SK-N-SH treated with all-trans-retinoic acid at 6 μM for 48 hours (cell line): ENCODE measurements around the gene BAIAP3.

Experiments
- ATAC-seq: fragments of 200-7000 bp; cut with Tn5 transposase; 3 replicates; pipeline ENCODE4 v1.9.1; 2020; ENCODE audit warnings: mild to moderate bottlenecking, moderate library complexity
- ARNTL ChIP-seq: fragments of 450-650 bp; formaldehyde crosslinking; IDR thresholded peaks from 2 replicates; pipeline ENCODE4 v1.5.0; 2020; ENCODE audit warnings: low read depth, mild to moderate bottlenecking, moderate library complexity, borderline replicate concordance
- BACH2 ChIP-seq: fragments of 250-450 bp; sonication (Bioruptor Pico); IDR thresholded peaks from 2 replicates; pipeline ENCODE4 v1.9.0; 2021; ENCODE audit warnings: mild to moderate bottlenecking, borderline replicate concordance
- CSDC2 ChIP-seq: fragments of 250-450 bp; sonication (Bioruptor Pico); IDR thresholded peaks from 2 replicates; pipeline ENCODE4 v1.5.0; 2020; ENCODE audit warnings: mild to moderate bottlenecking, moderate library complexity
- ESRRG ChIP-seq: fragments of 250-450 bp; sonication (Bioruptor Pico); IDR thresholded peaks from 2 replicates; pipeline ENCODE4 v1.6.1; 2021; ENCODE audit warnings: mild to moderate bottlenecking
- GLIS3 ChIP-seq: fragments of 250-450 bp; sonication (Bioruptor Pico); IDR thresholded peaks from 2 replicates; pipeline ENCODE4 v1.5.0; 2020; ENCODE audit warnings: mild to moderate bottlenecking, moderate library complexity
- ISL1 ChIP-seq: fragments of 250-450 bp; sonication (Bioruptor Pico); IDR thresholded peaks from 2 replicates; pipeline ENCODE4 v2.1.2; 2022; ENCODE audit warnings: mild to moderate bottlenecking, moderate library complexity
- OSR1 ChIP-seq: fragments of 250-450 bp; sonication (Bioruptor Pico); IDR thresholded peaks from 2 replicates; pipeline ENCODE4 v1.8.0; 2022; ENCODE audit warnings: moderate library complexity, mild to moderate bottlenecking, inconsistent platforms
- PPARA ChIP-seq: fragments of 250-450 bp; sonication (Bioruptor Pico); IDR thresholded peaks from 2 replicates; pipeline ENCODE4 v1.5.0; 2020; ENCODE audit warnings: mild to moderate bottlenecking, borderline replicate concordance
- RARB ChIP-seq: fragments of 250-450 bp; sonication (Bioruptor Pico); IDR thresholded peaks from 2 replicates; pipeline ENCODE4 v1.8.0; 2021; ENCODE audit warnings: mild to moderate bottlenecking, moderate library complexity
- SNAI2 ChIP-seq: fragments of 250-450 bp; sonication (Bioruptor Pico); IDR thresholded peaks from 2 replicates; pipeline ENCODE4 v1.5.0; 2020; ENCODE audit warnings: mild to moderate bottlenecking, moderate library complexity
- TCF4 ChIP-seq: fragments of 250-450 bp; sonication (Bioruptor Pico); IDR thresholded peaks from 2 replicates; pipeline ENCODE4 v1.8.0; 2021; ENCODE audit warnings: mild to moderate bottlenecking, moderate library complexity, borderline replicate concordance
- TOX ChIP-seq: fragments of 250-450 bp; sonication (Bioruptor Pico); IDR thresholded peaks from 2 replicates; pipeline ENCODE4 v1.8.0; 2021; ENCODE audit warnings: mild to moderate bottlenecking, moderate library complexity, borderline replicate concordance
- ZC3H10 ChIP-seq: fragments of 250-450 bp; sonication (Bioruptor Pico); IDR thresholded peaks from 2 replicates; pipeline ENCODE4 v1.5.1; 2021; ENCODE audit warnings: mild to moderate bottlenecking, moderate library complexity
- ZFP3 ChIP-seq: fragments of 250-450 bp; sonication (Bioruptor Pico); IDR thresholded peaks from 2 replicates; pipeline ENCODE4 v1.5.0; 2020; ENCODE audit warnings: mild to moderate bottlenecking, moderate library complexity
- ZFP30 ChIP-seq: fragments of 450-650 bp; formaldehyde crosslinking; IDR thresholded peaks from 2 replicates; pipeline ENCODE4 v1.5.0; 2022; ENCODE audit warnings: mild to moderate bottlenecking, moderate library complexity
- ZNF565 ChIP-seq: fragments of 450-650 bp; formaldehyde crosslinking; conservative IDR thresholded peaks from 2 replicates; pipeline ENCODE4 v1.5.0; 2020; ENCODE audit warnings: low read depth, mild to moderate bottlenecking, moderate library complexity
- ZNF70 ChIP-seq: fragments of 450-650 bp; formaldehyde crosslinking; IDR thresholded peaks from 2 replicates; pipeline ENCODE4 v1.5.0; 2020; ENCODE audit warnings: mild to moderate bottlenecking, moderate library complexity
- TF ChIP-seq, protein P1 (sequence below): fragments of 250-450 bp; sonication (Bioruptor Pico); IDR thresholded peaks from 2 replicates; pipeline ENCODE4 v1.8.0; 2020; ENCODE audit warnings: mild to moderate bottlenecking, moderate library complexity, borderline replicate concordance
- TF ChIP-seq, protein P2 (sequence below): fragments of 250-450 bp; sonication (Bioruptor Pico); IDR thresholded peaks from 2 replicates; pipeline ENCODE4 v1.8.0; 2021; ENCODE audit warnings: low read depth, mild to moderate bottlenecking, moderate library complexity, borderline replicate concordance
- TF ChIP-seq, protein P3 (sequence below): fragments of 250-450 bp; sonication (Bioruptor Pico); IDR thresholded peaks from 2 replicates; pipeline ENCODE4 v1.5.1; 2021; ENCODE audit warnings: mild to moderate bottlenecking, moderate library complexity
- TF ChIP-seq, protein P4 (sequence below): fragments of 250-450 bp; sonication (Bioruptor Pico); IDR thresholded peaks from 2 replicates; pipeline ENCODE4 v1.5.1; 2020; ENCODE audit warnings: low read depth, mild to moderate bottlenecking, moderate library complexity

The BAIAP3 gene

DNA sequence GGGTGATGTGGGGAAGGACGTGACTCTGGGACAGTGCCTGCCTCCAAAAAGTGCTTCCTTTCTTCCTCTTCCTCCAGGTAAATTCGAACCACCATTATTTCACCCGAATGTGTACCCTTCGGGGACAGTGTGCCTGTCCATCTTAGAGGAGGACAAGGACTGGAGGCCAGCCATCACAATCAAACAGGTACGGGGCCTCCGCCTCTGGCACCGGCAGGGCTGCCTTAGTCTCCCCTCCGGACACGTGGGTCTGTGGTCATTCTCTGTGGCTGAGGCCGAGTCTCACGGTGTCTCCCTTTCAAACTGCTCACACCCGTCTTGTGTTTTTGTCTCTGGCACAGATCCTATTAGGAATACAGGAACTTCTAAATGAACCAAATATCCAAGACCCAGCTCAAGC lies 13.3 kb upstream of the BAIAP3 start:
- no peak for ATAC-seq
- TF ChIP-seq ZNF565 (no peak), RARB (CRISPR knock-in tag) (no peak), ZC3H10 (CRISPR knock-in tag) (no peak), GLIS3 (CRISPR knock-in tag) (no peak), OSR1 (CRISPR knock-in tag) (no peak), BACH2 (no peak), TOX (CRISPR knock-in tag) (no peak)
- TF ChIP-seq, protein P1, sequence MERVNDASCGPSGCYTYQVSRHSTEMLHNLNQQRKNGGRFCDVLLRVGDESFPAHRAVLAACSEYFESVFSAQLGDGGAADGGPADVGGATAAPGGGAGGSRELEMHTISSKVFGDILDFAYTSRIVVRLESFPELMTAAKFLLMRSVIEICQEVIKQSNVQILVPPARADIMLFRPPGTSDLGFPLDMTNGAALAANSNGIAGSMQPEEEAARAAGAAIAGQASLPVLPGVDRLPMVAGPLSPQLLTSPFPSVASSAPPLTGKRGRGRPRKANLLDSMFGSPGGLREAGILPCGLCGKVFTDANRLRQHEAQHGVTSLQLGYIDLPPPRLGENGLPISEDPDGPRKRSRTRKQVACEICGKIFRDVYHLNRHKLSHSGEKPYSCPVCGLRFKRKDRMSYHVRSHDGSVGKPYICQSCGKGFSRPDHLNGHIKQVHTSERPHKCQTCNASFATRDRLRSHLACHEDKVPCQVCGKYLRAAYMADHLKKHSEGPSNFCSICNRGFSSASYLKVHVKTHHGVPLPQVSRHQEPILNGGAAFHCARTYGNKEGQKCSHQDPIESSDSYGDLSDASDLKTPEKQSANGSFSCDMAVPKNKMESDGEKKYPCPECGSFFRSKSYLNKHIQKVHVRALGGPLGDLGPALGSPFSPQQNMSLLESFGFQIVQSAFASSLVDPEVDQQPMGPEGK (CRISPR knock-in tag): no peak
- TF ChIP-seq, protein P2, sequence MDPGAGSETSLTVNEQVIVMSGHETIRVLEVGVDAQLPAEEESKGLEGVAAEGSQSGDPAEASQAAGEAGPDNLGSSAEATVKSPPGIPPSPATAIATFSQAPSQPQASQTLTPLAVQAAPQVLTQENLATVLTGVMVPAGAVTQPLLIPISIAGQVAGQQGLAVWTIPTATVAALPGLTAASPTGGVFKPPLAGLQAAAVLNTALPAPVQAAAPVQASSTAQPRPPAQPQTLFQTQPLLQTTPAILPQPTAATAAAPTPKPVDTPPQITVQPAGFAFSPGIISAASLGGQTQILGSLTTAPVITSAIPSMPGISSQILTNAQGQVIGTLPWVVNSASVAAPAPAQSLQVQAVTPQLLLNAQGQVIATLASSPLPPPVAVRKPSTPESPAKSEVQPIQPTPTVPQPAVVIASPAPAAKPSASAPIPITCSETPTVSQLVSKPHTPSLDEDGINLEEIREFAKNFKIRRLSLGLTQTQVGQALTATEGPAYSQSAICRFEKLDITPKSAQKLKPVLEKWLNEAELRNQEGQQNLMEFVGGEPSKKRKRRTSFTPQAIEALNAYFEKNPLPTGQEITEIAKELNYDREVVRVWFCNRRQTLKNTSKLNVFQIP: no peak
- TF ChIP-seq, protein P3, sequence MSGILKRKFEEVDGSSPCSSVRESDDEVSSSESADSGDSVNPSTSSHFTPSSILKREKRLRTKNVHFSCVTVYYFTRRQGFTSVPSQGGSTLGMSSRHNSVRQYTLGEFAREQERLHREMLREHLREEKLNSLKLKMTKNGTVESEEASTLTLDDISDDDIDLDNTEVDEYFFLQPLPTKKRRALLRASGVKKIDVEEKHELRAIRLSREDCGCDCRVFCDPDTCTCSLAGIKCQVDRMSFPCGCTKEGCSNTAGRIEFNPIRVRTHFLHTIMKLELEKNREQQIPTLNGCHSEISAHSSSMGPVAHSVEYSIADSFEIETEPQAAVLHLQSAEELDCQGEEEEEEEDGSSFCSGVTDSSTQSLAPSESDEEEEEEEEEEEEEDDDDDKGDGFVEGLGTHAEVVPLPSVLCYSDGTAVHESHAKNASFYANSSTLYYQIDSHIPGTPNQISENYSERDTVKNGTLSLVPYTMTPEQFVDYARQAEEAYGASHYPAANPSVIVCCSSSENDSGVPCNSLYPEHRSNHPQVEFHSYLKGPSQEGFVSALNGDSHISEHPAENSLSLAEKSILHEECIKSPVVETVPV (CRISPR knock-in tag): no peak

DNA sequence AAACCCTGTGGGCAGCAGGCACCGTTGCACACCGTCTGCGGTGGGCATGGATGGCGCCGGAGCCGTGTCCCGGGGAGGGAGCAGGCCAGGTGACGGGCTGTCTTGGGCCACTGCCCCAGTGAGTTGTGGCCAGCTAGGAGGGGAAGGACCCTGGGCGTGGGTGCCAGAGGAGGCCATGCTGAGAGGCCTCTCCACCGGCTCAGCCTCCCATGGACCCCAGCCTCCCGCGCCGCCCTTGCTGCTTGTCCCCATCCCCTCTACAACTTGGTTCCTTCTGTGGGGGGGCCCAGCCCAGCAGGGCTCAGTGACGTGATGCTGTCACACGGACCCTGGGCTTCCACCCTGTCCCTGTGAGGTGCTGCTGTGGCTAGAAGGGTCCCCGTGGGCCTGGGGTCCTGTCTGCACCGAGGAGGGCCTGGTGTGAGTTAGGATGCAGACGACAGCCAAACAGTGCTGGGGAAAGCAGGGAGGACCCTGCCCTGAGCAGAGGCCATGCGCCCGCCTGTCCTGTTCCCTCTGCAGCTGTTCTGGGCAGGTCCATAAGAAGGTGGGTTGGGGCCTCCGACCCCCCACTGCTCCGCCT lies 12.7 kb upstream of the BAIAP3 start:
- no peak for TF ChIP-seq ARNTL (CRISPR knock-in tag)
- no peak for TF ChIP-seq ESRRG (CRISPR knock-in tag)
- no peak for TF ChIP-seq SNAI2 (CRISPR knock-in tag)
- TF ChIP-seq, all 23 proteins: peak for 0
- ATAC-seq: no peak

DNA sequence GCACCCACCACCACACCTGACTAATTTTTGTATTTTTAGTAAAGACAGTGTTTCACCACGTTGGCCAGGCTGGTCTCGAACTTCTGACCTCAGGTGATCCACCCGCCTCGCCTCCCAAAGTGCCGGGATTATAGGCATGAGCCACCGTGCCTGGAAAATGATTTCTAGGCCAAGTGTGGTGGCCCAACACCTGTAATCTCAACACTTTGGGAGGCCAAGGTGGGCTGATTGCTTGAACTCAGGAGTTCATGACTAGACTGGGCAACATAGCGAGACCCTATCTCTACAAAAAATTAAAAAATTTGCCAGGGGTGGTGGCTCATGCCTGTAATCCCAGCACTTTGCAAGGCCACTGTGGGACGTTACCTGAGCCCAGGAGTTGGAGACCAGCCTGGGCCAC lies 11.0 kb upstream of the BAIAP3 start:
- TF ChIP-seq GLIS3 (CRISPR knock-in tag): no peak
- TF ChIP-seq ZFP30: no peak
- TF ChIP-seq ISL1 (CRISPR knock-in tag): no peak
- TF ChIP-seq OSR1 (CRISPR knock-in tag): no peak
- no peak for TF ChIP-seq ZNF565
- TF ChIP-seq, protein P2: no peak
- TF ChIP-seq BACH2: no peak
- TF ChIP-seq, protein P3 (CRISPR knock-in tag): no peak
- no peak for TF ChIP-seq ZFP3
- no peak for ATAC-seq

DNA sequence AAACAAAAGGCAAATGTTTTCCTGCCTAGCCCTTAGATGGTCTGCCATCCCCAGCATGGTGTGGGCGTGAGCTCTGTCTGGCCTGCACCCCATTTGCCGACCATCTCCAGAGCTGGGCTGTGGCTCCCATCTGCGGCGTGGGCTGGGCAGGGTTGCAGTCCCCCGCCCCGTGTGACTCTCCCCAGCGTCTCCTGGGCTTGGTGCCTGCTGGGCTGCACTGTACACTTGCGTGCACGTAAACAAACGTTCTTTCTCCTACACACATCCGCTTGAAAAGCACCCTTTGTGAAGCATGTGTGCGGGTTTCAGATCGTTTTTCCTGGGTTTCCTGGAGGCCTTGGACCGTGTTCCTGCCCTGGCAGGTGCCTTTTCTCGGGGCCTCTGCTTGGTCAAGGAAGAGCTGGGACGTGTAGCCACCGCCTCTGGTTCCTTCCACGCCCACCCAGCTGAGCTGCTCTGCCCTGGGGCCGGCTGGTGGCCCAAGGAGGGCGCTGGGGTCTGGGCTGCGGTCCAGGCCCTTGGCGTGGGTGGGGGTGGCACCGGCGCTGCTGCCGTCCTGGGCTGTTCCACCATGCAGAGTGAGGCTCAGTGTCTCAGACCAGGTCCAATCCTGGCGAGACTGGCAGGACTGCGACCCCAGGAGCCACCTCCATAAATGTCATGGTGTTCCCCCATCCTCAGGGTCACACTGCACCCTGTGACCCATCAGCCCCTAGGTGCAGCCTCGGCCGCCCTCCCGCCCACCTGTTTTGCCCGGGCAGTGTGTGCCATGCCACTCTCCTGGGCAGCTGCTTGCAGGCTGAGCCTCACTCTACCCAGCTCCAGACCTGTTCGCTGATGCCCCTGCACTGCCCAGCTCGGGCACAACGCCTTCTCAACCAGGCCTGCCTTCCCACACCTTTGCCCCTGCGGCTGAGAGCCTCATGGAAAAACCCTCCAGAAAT lies 9.9 kb upstream of the BAIAP3 start:
- ATAC-seq: no peak
- TF ChIP-seq ESRRG (CRISPR knock-in tag) (no peak), BACH2 (no peak), ARNTL (CRISPR knock-in tag) (no peak), ZFP30 (no peak), TOX (CRISPR knock-in tag) (no peak), TCF4 (CRISPR knock-in tag) (no peak), PPARA (CRISPR knock-in tag) (no peak), ZFP3 (no peak), RARB (CRISPR knock-in tag) (no peak), ZNF70 (CRISPR knock-in tag) (no peak), ZNF565 (no peak), SNAI2 (CRISPR knock-in tag) (no peak), ZC3H10 (CRISPR knock-in tag) (no peak), OSR1 (CRISPR knock-in tag) (no peak), ISL1 (CRISPR knock-in tag) (no peak), CSDC2 (no peak), GLIS3 (CRISPR knock-in tag) (no peak)
- TF ChIP-seq, protein P4, sequence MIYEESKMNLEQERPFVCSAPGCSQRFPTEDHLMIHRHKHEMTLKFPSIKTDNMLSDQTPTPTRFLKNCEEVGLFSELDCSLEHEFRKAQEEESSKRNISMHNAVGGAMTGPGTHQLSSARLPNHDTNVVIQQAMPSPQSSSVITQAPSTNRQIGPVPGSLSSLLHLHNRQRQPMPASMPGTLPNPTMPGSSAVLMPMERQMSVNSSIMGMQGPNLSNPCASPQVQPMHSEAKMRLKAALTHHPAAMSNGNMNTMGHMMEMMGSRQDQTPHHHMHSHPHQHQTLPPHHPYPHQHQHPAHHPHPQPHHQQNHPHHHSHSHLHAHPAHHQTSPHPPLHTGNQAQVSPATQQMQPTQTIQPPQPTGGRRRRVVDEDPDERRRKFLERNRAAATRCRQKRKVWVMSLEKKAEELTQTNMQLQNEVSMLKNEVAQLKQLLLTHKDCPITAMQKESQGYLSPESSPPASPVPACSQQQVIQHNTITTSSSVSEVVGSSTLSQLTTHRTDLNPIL (CRISPR knock-in tag): no peak
- TF ChIP-seq, protein P1 (CRISPR knock-in tag): no peak
